ENCODE results near the gene HMX1.

HMX1 gene

GRCh38 chr4:8869002-8869897, 2.4 kb downstream of the HMX1 start:
- DNase-seq (ENCODE audit: low read depth, low spot score): no peak

- DNase-seq (ENCODE audit: low read depth, low spot score): no peak
These were observed 3.2 kb downstream of the HMX1 start for GRCh38 chr4:8868321-8869001.

DNA sequence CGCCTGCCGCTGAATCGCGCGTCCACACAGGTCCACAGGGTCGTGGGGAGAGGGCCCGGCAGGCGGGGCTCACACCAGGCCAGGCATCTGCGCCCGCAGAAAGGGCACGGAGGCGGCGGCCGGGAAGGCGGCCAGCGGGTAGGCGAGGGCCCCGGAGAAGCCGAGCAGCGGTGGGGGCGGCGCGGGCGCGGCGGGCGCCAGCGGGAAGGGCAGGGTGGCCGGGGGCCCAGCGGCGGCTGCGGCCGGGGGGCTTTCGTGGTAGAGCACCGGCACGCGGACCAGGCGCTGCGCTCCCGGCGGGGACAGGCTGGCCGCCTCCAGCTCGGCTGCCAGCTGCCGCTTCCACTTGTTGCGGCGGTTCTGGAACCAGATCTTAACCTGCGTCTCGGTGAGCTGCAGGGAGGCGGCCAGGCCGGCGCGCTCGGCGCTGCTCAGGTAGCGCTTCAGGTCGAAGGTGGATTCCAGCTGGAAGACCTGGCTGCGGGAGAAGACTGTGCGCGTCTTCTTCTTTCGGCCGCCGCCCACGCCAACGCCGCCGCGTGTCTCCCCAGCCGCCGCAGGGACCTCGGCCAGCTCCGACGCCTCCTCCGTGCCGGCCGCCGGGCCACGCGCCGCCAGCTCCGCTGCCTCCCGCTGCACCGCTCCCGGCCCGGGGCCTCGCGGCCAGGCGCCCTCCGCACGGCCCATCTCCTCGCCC, 3.9 kb downstream of the HMX1 start:
- DNase-seq (ENCODE audit: low read depth, low spot score): no peak

- no peak for DNase-seq (ENCODE audit: low read depth, low spot score)
These were observed 4.6 kb downstream of the HMX1 start for GRCh38 chr4:8866828-8867623.

- no peak for DNase-seq (ENCODE audit: low read depth, low spot score)
These were observed 5.2 kb downstream of the HMX1 start for GRCh38 chr4:8866421-8866820.

GRCh38 chr4:8865681-8866310, 5.8 kb downstream of the HMX1 start:
- DNase-seq (ENCODE audit: low read depth, low spot score): no peak

DNA sequence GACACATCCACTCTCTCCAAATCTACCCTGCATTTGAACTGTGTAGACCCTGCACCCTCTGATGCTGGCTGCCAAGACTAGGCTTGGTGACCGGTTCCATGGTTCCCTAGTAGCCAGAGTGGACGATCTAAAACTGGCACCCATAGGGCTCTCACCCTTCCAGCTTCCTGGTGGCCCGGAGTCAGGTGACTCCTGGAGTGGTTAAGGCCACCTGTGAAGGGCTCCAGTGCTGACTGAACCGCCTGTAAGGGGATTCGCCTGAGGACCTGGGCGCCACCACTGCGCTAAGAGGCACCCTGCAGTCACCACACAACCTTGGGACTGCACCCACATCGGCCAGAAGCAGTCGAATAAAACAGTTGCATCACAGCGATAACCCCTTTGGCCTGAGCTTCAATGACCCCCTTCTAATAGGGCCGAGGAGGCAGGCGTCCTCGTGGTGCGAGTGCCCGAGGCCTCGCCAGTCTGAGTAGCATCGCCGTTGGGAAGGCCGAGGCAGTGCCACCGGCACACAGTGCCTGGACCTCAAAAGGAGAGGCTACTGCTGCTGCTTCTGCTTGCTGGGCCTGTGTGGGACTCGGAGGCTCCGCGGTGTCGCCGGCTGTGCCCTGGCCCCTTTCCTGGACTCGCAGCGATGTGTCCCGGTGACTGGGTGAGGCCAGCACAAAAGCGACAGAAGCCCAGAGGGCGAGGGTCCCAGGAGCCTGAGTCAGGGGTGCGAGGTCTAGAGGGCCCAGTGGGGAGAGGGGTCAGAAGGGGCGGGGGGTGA, 6.5 kb downstream of the HMX1 start:
- DNase-seq (ENCODE audit: low read depth, low spot score): no peak

- DNase-seq (ENCODE audit: low read depth, low spot score): no peak
These were observed 7.7 kb downstream of the HMX1 start for GRCh38 chr4:8863686-8864682.

- DNase-seq (ENCODE audit: low read depth, low spot score): no peak
These were observed 8.6 kb downstream of the HMX1 start for GRCh38 chr4:8862800-8863685.

DNA sequence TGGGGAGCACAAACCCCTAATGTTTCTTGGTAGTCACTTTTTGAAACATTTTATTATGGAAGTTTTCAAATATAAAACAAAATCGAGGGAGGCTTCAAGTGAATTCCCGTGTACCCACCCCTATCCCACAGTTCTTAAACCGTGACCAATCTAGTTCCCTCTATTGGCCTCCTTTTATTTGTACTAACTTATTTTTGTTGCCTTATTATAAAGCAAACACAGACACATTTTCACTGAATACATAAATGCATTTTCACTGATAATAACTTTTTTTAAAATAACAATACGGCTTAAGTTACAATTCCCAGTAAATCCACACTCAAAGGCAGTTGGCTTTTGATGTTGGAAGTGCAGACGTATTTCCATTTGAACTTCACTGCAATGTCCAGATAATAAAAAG, 9.3 kb downstream of the HMX1 start:
- no peak for DNase-seq (ENCODE audit: low read depth, low spot score)

- peak; percentile 76 for DNase-seq (ENCODE audit: low read depth, low spot score)
These were observed 9.9 kb downstream of the HMX1 start for GRCh38 chr4:8861576-8862295.

DNA sequence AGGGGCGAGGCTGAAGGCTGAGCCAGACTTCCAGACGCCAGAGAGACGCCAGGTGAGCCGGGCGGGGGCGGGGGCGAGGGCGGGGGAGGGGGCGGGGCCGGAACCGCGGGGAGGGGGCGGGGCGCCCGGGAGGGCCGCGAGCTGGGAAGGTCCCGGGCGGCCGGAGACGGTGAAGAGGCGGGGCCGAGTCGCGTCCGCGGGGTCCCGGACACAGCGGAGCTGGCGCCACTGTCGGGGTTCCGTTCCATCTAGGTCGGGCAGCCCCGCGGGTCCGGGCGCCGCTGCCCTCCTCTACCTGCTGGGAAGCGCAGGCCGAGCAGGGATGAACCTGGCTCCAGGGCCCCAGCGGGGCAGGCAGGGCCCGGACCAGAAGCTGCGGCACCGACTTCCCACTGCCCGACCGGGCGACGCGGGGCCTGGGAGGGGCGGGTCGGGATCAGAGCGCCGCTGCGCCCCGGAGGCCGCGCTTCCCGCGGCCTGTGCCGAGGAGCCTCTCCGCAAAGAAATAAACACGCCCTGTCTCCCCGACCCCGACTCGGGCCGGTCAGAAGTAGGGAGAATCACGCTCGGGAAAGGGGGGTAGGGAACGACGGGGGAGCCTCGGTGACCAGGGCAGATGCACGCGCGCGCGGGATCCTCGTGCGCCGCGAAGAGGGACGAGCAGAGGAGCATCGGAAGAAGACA, 10.6 kb downstream of the HMX1 start:
- DNase-seq (ENCODE audit: low read depth, low spot score): peak; percentile 69

DNA sequence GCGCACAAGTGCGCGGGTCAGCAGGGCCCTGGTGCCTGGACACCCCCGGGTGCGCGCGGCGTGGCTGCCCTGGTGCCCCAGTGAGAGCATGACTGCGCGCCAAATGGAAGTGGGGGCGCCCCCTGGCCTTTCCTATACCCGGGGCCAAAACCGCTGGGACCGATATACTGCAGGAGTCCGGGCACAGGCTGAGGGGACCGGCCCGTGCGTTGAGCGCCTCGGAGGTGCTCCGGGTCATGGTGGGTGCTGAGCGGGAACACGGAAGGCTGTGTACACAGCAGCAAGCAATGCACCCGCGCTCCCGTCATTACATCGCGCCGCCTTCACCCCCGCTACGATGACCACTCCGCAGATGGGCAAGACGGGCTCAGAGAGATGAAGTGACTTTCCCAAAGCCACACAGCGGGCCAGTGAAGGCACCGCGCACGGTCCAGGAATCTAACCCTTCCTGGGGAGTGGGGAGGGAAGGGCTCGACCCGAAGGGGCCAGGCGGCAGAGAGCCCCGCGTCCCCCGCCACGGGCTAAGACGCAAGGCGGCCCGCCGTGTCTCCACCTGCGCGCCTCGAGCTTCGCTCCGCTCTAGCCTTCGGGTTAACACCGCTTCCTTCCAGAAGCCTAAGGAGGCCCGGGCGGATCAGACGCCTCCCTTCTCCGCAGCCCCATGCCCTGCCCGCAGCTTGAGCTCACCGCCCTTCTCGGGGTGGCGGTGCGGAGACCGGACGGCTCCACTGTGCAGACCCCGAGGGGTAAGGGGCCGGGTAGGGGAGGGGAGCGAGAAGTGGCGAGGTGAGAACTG, 11.3 kb downstream of the HMX1 start:
- peak; percentile 76 for DNase-seq (ENCODE audit: low read depth, low spot score)

- no peak for DNase-seq (ENCODE audit: low read depth, low spot score)
These were observed 12.0 kb downstream of the HMX1 start for GRCh38 chr4:8859550-8860095.

- DNase-seq (ENCODE audit: low read depth, low spot score): no peak
These were observed 12.9 kb downstream of the HMX1 start for GRCh38 chr4:8858701-8859210.

Data from ELF-1 (cell line).